Activated CD4-positive, alpha-beta T cell treated with anti-CD3 and anti-CD28 coated beads, Interleukin-2, amount 50 U/mL, for 48 hours (primary cell): ENCODE results near the gene IGSF8.
A peak's percentile ranks its signal among the peaks of the same experiment; 100 is the strongest.
"Not testable (repeated sequence)": the region's sequence is repeated elsewhere in the genome, so short reads cannot be mapped to it uniquely, and the experiment has no call there.

ENCODE experiments used
- DNase-seq, 2 experiments: peaks; one replicate each; pipeline ENCODE4 v3.0.0-alpha.2; 2020

IGSF8 gene

GRCh38 chr1:160127381-160127780 lies 29.0 kb upstream of the IGSF8 start:
- DNase-seq, result no peak

GRCh38 chr1:160126342-160126741 lies 27.9 kb upstream of the IGSF8 start:
- DNase-seq, result not testable (repeated sequence)

GRCh38 chr1:160125746-160126145 lies 27.3 kb upstream of the IGSF8 start:
- no peak for DNase-seq

DNA sequence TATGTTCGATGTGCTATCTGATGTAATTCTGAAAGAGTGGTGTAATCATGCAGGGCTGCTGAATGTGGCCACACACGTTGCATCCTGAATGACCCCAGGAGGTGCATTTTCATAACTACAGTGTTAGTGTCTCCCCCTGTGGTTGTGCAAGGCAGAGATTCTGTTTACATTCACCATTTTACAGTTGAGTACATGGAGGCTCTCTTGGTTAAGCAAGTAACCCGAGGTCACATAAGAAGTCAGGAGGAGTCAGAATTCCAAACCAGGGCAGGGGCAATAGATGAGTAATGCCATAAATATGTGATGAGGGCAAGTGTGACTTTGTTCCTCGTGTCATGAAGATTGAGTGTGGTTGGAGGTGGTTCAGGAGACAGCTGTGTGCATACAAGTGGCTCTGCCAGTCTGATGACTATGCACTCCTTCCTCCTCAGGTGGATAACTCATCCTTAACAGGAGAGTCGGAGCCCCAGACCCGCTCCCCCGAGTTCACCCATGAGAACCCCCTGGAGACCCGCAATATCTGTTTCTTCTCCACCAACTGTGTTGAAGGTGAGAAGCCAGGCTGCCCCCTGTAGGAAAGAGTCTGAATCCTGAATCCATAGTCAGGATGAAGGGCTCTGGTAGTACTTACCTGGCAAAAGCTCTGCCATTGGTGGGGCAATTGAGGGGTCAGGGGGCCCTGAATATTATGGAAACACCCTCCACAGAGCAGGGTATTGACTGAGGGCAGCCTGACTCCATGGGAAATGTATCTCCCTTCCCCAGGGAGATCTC lies 26.5 kb upstream of the IGSF8 start:
- DNase-seq, result no peak

DNA sequence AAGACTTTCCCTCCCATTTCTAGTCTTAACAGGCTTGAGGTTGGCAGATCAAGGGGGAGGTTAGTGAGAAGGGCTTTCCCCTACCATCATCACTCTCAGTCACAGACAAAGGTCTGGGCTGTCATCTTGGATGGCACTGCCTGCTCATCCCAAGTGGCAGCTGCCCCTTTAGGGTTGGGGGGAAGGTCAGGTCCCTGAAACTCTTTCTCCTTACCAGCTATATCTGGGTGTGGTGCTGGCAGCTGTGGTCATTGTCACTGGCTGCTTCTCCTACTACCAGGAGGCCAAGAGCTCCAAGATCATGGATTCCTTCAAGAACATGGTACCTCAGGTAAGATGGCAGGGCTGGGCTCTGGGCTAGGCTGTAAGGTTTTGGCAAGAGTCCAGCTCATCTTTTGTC lies 25.3 kb upstream of the IGSF8 start:
- DNase-seq, result no peak

DNA sequence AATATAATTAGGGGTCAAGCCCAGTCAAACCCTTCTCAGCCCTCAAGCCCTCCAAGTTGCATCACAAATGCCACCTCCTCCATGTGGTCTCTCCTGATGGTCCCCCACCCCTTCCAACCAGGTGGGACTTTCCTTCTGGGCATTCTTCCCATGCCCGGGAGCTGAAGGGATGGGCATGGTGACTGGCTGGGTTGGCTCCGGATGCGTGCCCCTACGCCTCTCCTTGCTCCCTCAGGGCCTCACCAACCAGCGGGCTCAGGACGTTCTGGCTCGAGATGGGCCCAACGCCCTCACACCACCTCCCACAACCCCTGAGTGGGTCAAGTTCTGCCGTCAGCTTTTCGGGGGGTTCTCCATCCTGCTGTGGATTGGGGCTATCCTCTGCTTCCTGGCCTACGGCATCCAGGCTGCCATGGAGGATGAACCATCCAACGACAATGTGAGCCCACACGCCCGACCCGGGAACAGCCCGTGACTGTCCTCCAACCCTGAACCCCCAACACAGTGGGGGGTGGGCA lies 24.6 kb upstream of the IGSF8 start:
- DNase-seq, result no peak

DNA sequence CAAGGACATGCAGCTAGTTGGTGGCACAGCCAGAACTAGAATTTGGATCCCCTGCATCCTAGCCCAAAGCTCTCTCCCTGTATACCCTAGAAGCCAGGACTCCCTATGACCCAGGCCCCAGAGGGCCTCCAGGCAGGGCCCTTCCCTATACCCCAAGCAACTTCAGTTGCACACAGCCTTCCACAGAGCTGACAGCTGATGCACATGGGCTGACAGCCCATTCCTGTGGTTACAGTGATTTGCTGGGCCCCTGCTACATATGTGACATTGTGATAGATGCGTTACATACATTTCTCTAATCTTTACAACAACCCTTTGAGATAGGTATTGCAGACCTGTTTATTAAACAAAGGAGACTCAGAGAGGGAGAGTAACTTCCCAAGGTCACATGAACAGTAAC lies 23.0 kb upstream of the IGSF8 start:
- no peak for DNase-seq

DNA sequence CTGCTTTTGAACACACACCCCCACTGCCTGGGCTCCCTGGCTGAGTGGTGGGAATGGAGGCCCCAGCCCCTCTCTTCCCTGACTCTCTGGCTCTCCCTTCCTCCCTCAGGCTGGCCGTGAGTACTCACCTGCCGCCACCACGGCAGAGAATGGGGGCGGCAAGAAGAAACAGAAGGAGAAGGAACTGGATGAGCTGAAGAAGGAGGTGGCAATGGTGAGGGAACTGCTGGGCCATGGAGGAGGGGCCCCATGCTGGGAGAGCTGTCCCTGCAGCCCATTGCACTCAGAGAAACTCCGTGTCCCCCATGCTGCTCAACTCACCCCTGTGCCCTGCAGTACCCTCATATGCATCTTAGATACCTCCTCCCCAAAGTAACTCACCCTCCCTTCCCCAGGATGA lies 22.4 kb upstream of the IGSF8 start:
- DNase-seq, result no peak

DNA sequence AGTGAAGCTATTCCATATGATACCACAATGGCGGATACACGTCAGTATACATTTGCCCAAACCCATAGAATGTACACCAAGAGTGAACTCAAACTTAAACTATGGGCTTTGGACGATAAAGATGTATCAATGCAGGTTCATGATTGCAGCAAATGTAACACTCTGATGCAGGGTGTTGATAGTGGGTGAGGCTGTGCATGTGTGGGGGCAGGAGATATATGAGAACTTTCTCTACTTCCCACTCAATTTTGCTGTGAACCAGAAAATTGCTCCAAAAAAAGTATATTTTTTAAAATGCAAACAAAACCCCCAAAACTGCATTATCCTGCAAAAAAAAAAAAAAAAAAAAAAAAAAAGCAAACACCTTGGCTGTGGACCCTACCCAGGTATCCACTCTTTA lies 20.5 kb upstream of the IGSF8 start:
- no peak for DNase-seq

DNA sequence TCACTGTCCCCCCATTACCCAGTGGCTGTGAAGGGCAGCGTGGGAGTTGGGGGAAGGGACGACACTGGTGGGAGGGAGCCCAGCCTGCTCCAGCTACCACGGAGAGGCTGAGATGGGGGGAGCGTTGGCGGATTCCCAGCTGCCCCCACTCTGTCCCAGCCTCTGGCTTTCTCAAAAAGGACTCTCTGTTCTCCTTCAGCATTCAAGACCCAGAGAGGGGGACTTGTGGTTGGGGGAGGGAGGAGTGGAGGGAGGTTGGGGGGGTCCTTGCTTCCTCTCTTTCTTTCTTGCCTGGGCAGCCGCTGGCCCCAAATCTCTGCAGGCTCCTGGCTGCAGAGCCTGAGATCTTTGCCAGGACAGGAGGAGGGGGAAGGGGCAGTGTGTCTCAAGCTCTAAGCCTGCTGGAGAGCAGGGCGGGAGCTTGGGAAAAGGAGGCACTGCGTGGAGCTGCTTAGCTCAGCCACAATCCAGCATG lies 19.3 kb upstream of the IGSF8 start:
- DNase-seq, result no peak

DNA sequence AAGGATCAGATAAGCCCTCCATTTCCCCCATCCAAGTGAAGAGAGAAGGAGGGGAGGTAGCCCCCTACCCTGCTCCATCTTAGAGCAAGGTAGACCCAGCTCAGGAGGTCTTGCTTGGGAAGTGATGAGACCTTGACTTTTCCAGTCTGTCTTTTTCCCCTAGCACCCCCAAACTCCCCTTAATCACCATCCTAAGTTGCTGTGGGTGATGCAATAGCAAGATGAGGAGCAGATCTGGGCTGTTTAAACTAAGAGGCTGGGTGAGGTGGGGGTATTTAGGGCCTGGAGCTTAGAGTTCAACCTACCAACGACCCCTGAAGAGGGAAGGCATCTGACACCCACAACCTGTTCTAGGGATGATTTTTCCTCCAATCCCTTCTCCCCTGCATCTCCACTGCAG lies 18.9 kb upstream of the IGSF8 start:
- no peak for DNase-seq

DNA sequence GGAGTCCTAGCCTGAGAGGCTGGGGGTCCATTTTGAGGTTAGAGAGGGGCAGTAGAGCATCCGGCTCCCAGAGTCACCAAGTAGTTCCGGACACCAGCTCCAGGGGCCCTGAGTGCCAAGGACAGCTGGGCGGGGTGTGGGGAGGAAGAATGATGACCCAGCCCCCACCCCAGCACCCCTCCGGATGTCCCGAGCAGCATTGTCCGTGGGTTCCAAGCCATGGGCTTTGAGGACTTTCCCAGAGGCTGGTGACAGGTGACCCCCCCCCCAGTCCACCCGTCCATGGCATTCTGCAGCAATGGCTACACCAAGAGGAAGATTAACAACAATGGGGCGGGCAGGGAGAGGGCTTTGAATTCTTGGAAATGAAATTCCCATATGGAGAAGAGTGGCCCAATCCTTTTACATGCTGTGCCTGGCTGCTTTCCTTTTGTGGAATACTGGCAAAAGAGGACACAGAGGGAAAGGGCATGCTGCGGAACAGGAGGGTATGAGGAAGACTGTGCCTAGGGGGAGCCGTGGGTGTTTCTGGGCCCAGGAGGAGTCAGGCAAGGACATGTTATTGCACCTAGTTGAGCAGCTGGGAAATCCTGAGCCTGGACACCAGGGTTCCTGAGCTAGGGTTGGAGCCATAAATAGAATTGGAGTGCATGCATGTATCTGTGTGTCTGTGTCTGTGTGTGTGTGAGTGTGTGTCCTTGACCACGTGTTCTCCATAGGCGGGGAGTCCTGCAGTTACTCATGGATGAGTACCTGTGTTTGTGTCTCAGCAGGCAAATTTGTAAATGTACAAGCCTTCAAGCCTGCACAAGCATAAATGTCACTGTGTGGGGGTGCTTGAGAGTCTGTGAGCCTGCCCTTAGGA lies 18.1 kb upstream of the IGSF8 start:
- no peak for DNase-seq

DNA sequence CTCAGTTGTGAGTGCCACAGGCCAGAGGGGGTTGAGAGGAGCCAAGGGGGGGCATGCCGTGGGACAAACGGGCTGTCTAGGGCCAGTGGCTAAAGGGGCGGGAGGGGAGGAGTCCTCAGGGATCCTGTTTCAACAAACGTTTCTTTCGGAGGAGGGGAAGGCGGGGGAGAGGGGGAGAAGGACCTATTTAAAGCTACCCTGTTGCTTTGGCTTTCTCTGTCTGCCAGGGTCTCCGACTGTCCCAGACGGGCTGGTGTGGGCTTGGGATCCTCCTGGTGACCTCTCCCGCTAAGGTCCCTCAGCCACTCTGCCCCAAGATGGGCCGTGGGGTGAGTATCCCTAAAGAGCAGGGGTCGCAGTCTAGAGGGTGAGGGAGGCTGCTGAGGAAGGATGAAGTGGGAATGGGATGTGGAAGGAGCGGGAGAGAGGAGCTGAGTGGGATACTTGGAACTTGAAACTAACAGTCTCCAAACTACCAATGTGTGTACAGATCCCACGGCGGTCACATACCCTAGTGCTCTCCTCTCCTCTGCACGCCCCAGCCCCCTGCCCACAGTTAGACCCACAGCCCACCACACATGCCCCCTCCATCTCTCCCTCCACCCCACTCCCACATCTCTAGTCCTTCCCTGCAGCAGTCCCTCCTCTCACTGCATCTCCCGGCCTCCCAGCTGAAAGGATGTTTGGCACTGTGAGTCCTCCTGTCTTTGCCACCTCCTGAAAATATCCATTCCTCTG lies 17.3 kb upstream of the IGSF8 start, which contains the start of gene ATP1A2:
ATP1A2 (plus strand) TSS at position 215 of the 738 bp plus-strand sequence; CDS start at position 318, 103 bp downstream.
- DNase-seq, result no peak

DNA sequence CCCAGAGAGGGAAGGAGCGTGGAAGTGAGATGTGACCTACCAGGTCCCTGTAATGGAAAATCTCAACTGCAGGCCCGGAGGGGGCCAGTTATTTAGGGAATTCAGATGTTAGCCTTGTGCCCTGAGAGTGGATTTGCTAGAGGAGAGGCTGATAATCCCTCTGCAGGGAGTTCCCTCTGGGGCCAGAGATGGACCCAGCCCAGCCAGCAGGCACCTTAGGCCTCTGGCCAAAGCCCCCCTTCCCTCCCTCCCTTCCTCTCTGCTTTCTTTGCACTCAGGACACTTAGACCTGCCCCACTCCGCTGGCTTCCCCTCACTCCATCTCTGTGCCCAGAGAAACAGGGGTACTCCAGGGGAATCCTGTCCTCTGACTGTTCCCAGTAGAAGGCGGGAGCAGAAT lies 15.7 kb upstream of the IGSF8 start:
- no peak for DNase-seq

GRCh38 chr1:160113407-160113806 lies 15.0 kb upstream of the IGSF8 start:
- no peak for DNase-seq

DNA sequence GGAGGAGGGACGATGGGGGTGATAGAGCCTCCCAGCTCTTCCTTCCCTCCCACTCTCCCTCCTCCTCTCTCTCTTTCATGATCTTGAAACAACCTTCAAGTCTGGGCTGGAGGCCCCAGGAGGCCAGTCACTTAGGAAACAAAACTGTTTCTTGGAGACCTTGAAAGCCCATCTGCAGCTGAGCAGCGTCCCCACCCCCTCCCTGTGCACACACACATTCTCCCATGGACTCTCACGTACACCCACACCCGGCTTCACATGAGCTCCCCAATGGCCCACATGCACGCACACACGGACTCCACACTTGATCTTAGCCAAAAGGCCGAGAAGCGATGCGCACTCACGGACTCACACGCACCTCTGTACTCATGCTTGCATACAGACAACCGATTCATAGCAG lies 13.9 kb upstream of the IGSF8 start:
- DNase-seq, result no peak

DNA sequence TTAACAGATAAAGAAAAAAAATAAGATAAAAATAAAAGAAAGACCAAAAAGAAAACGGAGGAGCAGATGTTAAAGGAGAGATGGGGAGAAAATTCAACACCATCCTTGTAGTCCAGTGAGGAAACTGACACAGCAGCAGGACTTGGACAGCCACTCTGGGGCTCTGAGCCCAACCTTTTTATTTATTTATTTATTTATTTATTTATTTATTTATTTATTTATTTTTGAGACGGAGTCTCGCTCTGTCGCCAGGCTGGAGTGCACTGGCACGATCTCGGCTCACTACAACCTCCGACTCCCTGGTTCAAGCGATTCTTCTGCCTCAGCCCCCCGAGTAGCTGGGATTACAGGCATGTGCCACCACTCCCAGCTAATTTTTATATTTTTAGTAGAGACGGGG lies 13.0 kb upstream of the IGSF8 start:
- not testable (repeated sequence) for DNase-seq

GRCh38 chr1:160109686-160110085 lies 11.3 kb upstream of the IGSF8 start:
- no peak for DNase-seq

- peak; percentile 37 to 47 for DNase-seq
Observed at GRCh38 chr1:160108888-160109662, 10.7 kb upstream of the IGSF8 start.

GRCh38 chr1:160107512-160107911 lies 9.1 kb upstream of the IGSF8 start:
- DNase-seq, result no peak

DNA sequence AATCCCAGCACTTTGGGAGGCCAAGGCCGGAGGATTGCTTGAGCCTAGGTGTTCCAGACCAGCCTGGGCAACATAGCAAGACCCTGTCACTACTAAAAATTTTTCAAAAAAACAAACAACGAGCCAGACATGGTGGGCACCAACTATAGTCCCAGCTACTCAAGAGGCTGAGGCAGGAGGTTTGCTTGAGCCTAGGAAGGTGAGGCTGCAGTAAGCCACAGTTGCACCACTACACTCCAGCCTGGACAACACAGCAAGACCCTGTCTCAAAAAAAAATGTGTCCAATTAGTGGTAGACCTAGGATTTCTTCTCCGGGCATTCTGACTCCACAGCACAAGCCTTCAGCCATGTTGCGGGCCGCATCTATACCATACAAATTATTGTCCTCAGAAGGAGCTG lies 6.7 kb upstream of the IGSF8 start:
- DNase-seq, result no peak

DNA sequence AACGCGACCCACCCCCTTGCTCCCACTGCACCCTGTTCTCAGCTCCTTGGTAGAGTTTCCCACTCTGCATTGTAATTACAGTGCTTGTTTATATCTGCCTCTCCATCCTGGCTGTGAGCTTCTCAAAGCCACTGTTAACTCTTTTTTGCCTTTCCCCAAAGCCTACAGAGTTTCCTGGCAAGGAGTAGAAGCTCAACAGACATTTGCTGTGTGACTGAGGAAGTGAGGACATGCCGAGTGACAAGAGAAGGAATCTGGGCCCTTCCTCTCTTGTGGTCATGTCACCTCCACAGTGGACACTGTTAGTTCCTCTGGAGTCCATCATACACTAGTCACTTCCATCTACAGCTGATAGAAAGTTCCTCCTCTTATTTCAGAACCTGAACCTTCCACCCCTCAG lies 6.1 kb upstream of the IGSF8 start:
- no peak for DNase-seq
